GM04503 (cell line): ENCODE results near the gene REP15.
"Not testable (repeated sequence)": the region's sequence is repeated elsewhere in the genome, so short reads cannot be mapped to it uniquely, and the experiment has no call there.

Source experiments
- DNase-seq: peaks from one replicate; pipeline ENCODE4 v3.0.0-alpha.2; 2012; ENCODE audit warnings: low read depth

The REP15 gene

DNA sequence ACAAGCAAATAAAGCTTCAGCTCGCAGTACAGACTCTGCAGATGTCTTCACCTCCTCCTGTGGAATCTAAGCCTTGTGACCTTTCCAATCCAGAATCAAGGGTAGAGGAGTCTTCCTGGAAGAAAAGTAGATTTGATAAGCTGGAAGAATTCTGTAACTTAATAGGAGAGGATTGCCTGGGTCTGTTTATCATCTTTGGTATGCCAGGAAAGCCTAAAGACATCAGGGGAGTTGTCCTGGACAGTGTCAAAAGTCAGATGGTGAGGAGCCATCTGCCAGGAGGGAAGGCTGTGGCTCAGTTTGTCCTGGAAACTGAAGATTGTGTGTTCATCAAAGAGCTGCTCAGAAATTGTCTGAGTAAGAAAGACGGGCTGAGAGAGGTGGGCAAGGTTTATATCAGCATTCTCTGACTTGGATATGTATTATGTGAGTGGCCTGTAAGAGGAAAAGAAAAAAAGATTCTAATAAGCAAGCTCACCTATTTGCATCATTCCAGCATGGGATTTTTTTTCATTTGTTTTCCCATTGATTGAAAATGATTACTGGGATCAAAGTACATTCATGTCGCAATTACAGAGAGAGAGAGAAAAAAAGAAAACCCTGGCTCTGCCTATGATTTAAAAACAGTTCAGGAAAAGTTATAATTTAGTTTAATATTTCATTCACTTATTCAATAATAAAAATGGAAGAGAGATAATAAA, 767 bp downstream of the REP15 start:
- DNase-seq, result no peak

DNA sequence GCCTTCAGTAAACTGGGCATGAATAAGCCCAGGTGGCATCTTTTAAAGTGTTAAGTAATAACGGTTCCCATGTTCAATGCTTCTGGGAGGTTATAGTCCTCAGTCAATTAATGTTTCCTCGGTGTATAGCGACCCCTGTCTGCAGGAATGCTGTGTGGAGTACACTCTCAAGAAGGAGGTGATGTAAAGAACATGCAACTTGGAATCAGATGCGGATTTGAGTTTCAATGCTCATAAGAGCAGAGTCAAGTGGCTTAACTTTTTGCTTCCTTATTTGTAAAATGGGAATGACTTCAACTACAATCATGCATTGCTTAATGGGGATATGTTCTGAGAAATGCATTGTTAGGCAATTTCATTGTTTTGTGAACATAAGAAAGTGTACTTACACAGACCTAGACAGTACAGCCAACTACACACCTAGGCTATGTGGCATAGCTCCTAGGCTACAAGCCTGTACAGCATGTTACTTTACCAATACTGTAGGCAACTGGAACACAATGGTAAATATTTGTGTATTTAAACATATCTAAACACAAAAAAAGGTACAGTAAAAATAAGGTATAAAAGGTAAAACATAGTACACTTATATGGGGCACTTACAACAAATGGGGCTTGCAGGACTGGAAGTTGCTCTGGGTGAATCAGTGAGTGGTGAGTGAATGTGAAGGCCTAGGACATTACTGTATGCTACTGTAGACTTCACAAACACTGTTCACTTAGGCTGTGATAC, 7.6 kb downstream of the REP15 start:
- peak; percentile 64 for DNase-seq

GRCh38 chr12:27705263-27705662, 9.0 kb downstream of the REP15 start:
- no peak for DNase-seq

DNA sequence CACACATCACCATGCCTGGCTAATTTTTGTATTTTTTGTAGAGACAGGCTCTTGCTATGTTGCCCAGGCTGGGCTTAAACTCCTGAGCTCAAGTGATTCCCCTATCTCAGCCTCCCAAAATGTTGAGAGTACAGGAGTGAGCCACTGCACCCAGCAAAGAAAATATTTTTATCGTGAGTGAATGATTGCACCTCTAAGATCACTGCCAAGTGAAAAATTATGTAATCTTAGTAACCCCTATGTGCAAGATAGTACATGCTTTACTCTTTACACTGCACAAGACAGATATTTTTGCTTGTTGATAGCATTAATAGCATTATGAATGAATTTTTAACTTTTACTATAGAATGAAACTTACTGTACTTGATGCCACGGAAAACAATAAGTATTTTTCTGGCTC, 11.0 kb downstream of the REP15 start:
- no peak for DNase-seq

DNA sequence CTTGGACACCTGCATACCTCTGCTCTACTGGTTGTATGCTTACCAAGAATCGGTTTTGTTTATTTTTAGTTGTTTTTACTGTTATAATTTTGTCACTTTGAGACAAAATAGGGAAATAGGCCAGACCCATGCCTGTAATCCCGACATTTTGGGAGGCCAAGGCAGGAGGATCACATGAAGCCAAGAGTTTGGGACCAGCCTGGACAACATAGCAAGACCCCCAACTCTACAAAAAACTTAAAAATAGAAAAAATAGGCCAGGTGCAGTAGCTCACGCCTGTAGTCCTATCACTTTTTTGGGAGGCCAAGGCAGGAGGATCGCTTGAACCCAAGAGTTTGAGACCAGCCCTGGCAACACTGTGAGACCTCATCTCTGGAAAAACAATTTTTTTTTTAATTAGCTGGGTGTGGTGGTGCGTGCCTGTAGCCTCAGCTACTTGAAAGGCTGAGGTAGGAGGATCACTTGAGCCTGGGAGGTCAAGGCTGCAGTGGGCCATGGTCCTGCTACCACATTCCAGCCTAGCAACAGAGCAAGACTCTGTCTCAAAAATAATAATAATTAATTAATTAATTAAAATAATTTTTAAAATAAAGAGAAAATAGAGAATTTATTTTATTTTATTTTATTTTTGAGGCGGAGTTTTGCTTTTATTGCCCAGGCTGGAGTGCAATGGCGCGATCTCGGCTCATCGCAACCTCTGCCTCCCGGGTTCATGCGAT, 13.1 kb downstream of the REP15 start:
- DNase-seq, result no peak

- no peak for DNase-seq
These were observed 13.8 kb downstream of the REP15 start for GRCh38 chr12:27709932-27710591.

DNA sequence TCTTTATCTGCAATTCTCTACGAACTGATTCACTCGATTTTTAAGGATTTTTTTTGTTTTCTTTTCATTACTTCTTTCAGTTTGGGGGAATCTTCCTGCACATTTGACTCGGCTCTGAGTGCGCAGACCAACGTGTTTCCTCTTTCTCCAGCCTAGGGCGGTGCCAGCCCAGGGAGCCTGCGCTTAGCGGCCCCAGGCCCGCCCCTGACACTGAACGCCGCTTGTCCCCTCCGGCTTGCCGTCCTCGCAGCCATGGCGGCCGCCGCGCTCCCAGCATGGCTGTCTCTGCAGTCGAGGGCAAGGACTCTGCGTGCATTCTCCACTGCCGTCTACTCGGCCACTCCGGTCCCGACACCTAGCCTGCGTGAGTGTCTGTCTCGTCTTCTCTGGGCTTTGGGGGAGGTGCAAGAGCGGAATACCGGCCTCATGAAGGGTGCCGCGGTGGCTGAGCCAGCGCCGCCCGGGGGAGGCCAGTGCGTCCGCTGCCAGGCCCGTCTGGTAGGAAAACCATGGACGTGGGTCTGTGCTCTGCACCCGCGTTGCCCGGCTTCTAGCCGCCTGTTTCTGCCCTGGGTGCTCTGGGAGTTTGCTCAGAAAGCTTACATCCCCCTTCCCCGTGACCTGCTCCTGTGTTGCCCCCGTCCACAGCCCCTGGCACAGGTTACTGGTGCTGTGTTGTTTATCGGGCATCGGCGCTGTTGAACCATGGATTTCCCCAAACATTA, 14.5 kb downstream of the REP15 start, which contains the start of gene MRPS35:
Gene MRPS35 (plus strand): TSS at position 241 of the 725 bp plus-strand sequence. CDS start 12 bp downstream, at position 253.
- DNase-seq, result peak; percentile 65

DNA sequence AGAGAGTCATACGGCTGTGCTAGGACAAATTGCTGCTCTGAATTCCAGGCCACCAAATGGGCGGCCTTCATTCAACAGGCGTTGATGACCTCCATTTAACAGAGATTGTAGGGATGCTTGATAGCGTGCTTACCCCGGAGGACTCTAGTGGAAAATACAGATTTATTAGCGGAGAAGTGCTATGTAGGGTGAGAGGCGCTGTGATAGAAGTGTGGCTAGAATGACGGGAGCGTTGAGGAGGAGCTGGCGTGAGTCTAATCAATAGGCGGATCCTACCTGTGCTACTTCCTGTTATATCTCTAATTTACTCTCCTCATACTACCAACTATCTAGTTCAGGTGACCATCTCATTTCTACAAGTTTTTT, 15.1 kb downstream of the REP15 start:
- DNase-seq, result peak; percentile 4

GRCh38 chr12:27711967-27712366, 15.7 kb downstream of the REP15 start:
- no peak for DNase-seq

DNA sequence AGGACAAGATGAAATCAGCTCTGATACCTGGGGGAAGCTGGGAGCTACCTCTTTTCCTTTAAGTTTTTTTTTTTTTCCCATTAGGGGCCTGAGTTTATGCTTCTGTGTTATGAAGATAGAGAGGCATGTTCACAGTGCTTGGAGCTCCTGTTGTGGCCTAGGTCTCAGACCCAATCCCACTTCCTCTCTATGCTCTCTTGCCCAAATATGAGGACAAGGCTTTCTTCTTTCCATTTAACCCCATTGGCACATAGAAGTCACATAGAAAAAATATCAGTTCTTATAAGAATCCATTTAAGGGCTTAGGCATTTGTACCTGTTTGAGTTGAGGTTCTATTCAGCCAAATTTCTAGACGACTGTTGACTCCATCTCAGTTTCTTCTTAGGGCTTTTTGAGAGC, 27.0 kb downstream of the REP15 start:
- DNase-seq, result no peak

DNA sequence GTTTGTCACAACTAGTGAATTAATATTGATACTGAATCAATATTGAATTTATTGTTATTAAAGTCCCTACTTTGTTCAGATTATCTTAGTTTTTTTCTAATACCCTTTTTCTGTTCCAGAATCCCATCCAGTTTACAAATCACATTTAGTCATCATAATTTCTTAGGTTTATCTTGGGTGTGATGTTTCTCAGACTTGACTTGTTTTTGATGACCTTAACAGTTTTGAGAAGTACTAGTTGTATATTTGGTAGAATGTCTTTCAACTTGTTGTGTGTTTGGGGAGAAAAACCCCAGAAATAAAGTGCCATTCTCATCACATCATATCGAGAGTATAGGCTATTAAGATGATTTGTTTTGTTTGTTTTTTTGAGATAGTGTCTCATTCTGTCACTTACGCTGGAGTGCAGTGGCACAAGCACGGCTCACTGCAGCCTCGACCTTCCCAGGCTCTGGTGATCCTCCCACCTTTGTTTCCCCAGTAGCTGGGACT, 33.9 kb downstream of the REP15 start:
- no peak for DNase-seq

DNA sequence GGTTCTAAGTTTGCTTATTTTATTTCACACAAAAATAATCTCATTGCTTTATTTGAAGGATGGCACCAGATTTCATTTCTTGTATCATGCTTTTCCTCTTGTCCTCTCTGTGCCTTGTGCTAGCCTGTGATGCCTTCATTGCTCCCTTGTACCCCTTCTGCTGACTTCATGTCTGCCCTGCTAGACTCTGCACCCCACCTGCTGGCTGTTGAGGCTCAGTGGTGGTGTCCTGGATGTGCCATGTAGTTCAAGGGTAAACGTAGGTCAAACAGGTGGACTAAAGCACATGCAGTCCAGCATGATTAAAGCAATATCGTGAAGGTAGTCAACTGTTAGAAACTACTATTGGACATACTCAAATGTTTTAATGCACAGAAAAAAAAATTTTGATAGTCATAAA, 36.0 kb downstream of the REP15 start:
- DNase-seq, result no peak

DNA sequence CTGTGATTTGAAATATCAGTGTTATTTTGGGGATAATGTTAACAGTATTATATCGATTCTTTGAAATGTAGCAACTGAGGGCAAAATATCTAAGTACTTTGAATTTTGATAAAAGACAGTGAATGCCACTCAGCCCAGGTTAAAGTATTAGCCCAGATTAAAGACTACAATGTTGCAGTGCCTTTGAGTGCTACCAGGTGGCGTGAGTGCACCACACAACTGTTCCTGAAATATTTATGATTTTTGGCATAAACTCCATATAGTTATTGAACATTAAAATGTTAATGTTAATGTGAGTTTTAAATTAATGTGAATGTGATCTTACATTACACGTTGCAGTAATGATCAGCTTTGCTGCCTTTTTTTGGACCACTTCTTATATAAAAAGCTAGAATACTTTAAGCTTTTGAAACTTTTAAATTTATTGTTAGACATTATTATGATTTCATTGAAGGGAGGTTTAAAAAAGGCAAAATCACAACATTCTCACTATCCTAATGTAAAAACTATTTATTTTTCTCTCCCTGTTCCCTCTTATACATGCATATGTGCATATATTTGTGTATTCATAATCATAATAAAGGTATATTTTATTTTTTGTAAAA, 36.9 kb downstream of the REP15 start:
- no peak for DNase-seq

GRCh38 chr12:27733791-27734190, 37.5 kb downstream of the REP15 start:
- no peak for DNase-seq

- not testable (repeated sequence) for DNase-seq
These were observed 38.1 kb downstream of the REP15 start for GRCh38 chr12:27734321-27734720.

DNA sequence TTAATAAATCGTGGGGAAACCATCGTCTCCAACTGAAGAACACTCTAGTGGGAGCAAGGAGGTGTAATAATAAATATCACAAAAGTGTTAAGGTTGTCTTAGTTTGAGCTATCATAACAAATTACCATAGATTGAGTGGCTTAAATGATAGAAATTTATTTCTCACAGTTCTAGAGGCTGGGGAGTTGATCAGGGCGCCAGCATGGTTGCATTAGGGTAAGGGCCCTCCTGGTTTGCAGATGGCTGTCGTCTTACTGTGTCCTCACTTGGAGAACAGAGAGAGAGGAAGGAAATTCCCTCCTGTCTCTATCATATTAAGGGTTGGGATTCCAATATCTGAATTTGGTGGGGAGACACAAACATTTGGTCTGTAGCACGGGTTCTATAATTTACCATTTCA, 47.4 kb downstream of the REP15 start:
- DNase-seq, result no peak

GRCh38 chr12:27745734-27746133, 49.5 kb downstream of the REP15 start:
- DNase-seq, result not testable (repeated sequence)
